ENCODE measurements around the gene ANKRD12.
"Not testable (repeated sequence)": the region's sequence is repeated elsewhere in the genome, so short reads cannot be mapped to it uniquely, and the experiment has no call there.

ANKRD12 gene

GRCh38 chr18:9136315-9137155 lies at the start of gene ANKRD12:
ANKRD12 (plus strand) TSS chr18:9136781; CDS start chr18:9182433, 45,652 bp downstream.
- Histone ChIP-seq H3K36me3 (replicated peaks) (peaks cover 9% of the 10 kb centered on the region), H3K4me3 (peak within 1 kb of the TSS; percentile 78), H3K4me1 (peaks cover 36% of the 10 kb centered on the region), H3K9me3 (no peaks in the 10 kb centered on the region), H3K27me3 (ENCODE audit: low read depth) (no peaks in the 10 kb centered on the region)
- peak; percentile 97 for DNase-seq (ENCODE audit: low spot score in 2 of 2)
- in situ Hi-C loops (cut with MboI; ENCODE audit: low sequenced_read_pairs), result no loop called here

DNA sequence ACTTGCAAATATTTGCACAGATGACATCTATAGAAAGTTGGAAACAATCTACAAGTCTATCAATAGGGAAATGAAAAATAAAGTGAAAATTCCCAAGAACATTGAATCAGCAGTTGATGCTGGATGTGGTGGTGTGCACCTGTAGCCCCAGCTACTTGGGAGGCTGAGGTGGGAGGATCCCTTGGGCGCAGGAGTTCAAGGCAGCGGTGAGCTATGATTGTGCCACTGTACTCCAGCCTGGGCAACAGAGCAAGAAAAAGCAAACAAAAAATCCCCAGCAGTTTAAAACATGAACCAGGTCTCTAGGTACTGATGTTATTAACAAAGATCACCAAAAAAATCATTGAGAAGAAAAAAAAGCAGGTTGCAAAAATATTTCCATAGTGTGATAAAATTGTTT lies 49.4 kb upstream of the ANKRD12 start:
- no peaks in the 10 kb centered on the region for H3K9me3 ChIP-seq
- in situ Hi-C loops (cut with MboI; ENCODE audit: low sequenced_read_pairs), result no loop called here
- H3K36me3 ChIP-seq (replicated peaks), result no peaks in the 10 kb centered on the region
- H3K27me3 ChIP-seq (ENCODE audit: low read depth), result no peaks in the 10 kb centered on the region
- no peak overlapping the region for H3K4me3 ChIP-seq
- DNase-seq (ENCODE audit: low spot score in 2 of 2), result no peak
- H3K4me1 ChIP-seq, result no peaks in the 10 kb centered on the region

DNA sequence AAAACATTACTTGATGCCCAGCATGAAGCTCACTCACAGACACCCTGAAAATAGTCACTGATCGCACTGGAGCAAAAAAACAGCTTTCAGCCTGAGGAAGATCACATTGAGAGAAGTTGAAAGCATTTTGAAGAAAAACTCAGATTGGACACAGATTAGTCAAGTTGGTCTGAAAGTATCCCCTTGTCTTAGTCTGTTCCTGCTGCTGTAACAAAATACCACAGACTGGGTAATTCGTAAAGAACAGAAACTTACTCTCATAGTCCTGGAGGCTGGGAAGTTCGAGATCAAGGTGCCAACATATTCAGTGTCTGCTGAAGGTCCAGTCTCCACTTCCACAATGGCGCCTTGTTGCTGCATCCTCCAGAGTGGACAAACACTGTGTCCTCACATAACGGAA lies 48.3 kb upstream of the ANKRD12 start:
- DNase-seq (ENCODE audit: low spot score in 2 of 2), result no peak
- H3K9me3 ChIP-seq, result no peaks in the 10 kb centered on the region
- no peaks in the 10 kb centered on the region for H3K4me1 ChIP-seq
- no peak overlapping the region for H3K4me3 ChIP-seq
- H3K36me3 ChIP-seq (replicated peaks), result no peaks in the 10 kb centered on the region
- in situ Hi-C loops (cut with MboI; ENCODE audit: low sequenced_read_pairs), result no loop called here
- no peaks in the 10 kb centered on the region for H3K27me3 ChIP-seq (ENCODE audit: low read depth)

- H3K4me3 ChIP-seq; H3K4me1 ChIP-seq; DNase-seq (ENCODE audit: low spot score in 2 of 2); H3K9me3 ChIP-seq; H3K27me3 ChIP-seq (ENCODE audit: low read depth); in situ Hi-C loops (cut with MboI; ENCODE audit: low sequenced_read_pairs); H3K36me3 ChIP-seq (replicated peaks): not testable (repeated sequence)
Observed at GRCh38 chr18:9088727-9089126, 47.9 kb upstream of the ANKRD12 start.

DNA sequence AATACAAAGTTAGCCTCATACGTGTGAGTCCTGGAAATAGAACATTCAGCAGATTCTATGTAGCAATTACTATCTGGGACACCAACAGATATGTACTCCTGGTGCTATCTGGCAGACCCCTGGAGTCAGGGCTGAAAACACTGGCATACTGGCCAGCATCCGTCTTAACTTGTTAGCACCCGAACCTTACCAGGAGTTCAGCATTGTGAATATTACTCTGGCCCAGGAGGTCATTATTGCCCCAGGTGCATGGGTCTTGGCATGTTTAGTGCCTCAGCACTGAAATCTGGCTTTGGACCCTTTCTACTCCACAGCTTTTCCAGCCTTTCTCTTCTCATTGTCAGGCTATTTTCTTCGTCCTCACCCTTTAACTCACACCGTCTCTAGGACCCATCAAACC lies 46.0 kb upstream of the ANKRD12 start:
- no peak for DNase-seq (ENCODE audit: low spot score in 2 of 2)
- no peaks in the 10 kb centered on the region for H3K9me3 ChIP-seq
- H3K36me3 ChIP-seq (replicated peaks), result no peaks in the 10 kb centered on the region
- no peaks in the 10 kb centered on the region for H3K27me3 ChIP-seq (ENCODE audit: low read depth)
- no peak overlapping the region for H3K4me3 ChIP-seq
- in situ Hi-C loops (cut with MboI; ENCODE audit: low sequenced_read_pairs), result no loop called here
- H3K4me1 ChIP-seq, result peaks cover 8% of the 10 kb centered on the region; the same call in 1 of the 2 replicates

DNA sequence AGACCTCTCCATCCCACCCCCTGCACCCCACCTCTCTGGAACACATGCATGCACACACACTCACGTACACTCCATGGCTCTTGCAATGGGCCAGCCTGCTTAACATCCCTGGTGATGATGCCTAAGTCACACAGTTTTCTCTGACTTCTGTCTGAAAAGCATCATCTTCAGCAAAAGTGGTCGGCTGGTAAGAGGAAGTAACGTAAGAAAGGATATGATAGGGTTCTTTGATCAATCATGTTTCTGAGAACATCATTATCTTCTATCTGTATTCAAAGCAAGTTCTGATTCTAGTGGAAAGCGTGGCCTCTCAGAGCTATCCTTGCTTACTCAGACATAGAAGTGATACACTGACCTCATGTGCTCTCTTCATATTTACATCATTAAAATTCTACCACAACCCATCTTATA lies 45.5 kb upstream of the ANKRD12 start:
- DNase-seq (ENCODE audit: low spot score in 2 of 2), result no peak
- H3K36me3 ChIP-seq (replicated peaks), result no peaks in the 10 kb centered on the region
- in situ Hi-C loops (cut with MboI; ENCODE audit: low sequenced_read_pairs), result no loop called here
- H3K4me1 ChIP-seq, result peaks cover 8% of the 10 kb centered on the region; the same call in 1 of the 2 replicates
- no peak overlapping the region for H3K4me3 ChIP-seq
- no peaks in the 10 kb centered on the region for H3K27me3 ChIP-seq (ENCODE audit: low read depth)
- H3K9me3 ChIP-seq, result no peaks in the 10 kb centered on the region

DNA sequence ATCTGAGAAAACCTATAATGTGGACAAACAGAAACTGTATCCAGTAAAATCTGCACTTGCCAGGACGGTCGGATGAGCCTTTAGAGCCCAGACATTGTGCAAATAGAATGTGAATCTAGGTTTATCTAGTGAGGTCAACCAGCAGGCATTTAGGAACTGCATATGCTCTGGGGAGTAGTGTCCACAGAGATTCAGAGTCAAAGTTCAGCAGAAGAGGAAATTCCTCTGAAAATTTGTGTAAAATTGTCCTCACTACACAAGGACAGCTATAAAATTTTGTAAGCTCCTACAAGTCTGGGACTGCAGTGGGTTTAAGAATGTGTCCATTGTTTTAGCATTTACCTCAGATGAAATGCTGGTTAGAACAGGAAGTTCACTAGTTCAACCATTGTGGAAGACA lies 43.9 kb upstream of the ANKRD12 start:
- H3K4me3 ChIP-seq, result no peak overlapping the region
- in situ Hi-C loops (cut with MboI; ENCODE audit: low sequenced_read_pairs), result no loop called here
- H3K4me1 ChIP-seq, result peaks cover 8% of the 10 kb centered on the region; the same call in 1 of the 2 replicates
- H3K9me3 ChIP-seq, result no peaks in the 10 kb centered on the region
- H3K36me3 ChIP-seq (replicated peaks), result no peaks in the 10 kb centered on the region
- H3K27me3 ChIP-seq (ENCODE audit: low read depth), result no peaks in the 10 kb centered on the region
- DNase-seq (ENCODE audit: low spot score in 2 of 2), result no peak

DNA sequence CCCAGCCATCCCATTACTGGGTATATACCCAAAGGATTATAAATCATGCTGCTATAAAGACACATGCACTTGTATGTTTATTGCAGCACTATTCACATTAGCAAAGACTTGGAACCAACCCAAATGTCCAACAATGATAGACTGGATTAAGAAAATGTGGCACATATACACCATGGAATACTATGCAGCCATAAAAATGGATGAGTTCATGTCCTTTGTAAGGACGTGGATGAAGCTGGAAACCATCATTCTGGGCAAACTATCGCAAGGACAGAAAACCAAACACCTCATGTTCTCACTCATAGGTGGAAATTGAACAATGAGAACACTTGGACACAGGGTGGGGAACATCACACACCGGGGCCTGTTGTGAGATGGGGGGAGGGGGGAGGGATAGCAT lies 43.5 kb upstream of the ANKRD12 start:
- DNase-seq (ENCODE audit: low spot score in 2 of 2); H3K9me3 ChIP-seq; in situ Hi-C loops (cut with MboI; ENCODE audit: low sequenced_read_pairs); H3K4me1 ChIP-seq; H3K4me3 ChIP-seq; H3K27me3 ChIP-seq (ENCODE audit: low read depth); H3K36me3 ChIP-seq (replicated peaks): not testable (repeated sequence)

GRCh38 chr18:9094307-9095226 lies 42.0 kb upstream of the ANKRD12 start:
- no peaks in the 10 kb centered on the region for H3K9me3 ChIP-seq
- in situ Hi-C loops (cut with MboI; ENCODE audit: low sequenced_read_pairs), result no loop called here
- peaks cover 11% of the 10 kb centered on the region for H3K4me1 ChIP-seq
- DNase-seq (ENCODE audit: low spot score in 2 of 2), result no peak
- no peak overlapping the region for H3K4me3 ChIP-seq
- H3K27me3 ChIP-seq (ENCODE audit: low read depth), result no peaks in the 10 kb centered on the region
- H3K36me3 ChIP-seq (replicated peaks), result no peaks in the 10 kb centered on the region

- DNase-seq (ENCODE audit: low spot score in 2 of 2), result no peak
- Histone ChIP-seq H3K4me3 (no peak overlapping the region), H3K27me3 (ENCODE audit: low read depth) (no peaks in the 10 kb centered on the region), H3K36me3 (replicated peaks) (no peaks in the 10 kb centered on the region), H3K4me1 (peaks cover 20% of the 10 kb centered on the region), H3K9me3 (no peaks in the 10 kb centered on the region)
- in situ Hi-C loops (cut with MboI; ENCODE audit: low sequenced_read_pairs), result no loop called here
Observed at GRCh38 chr18:9095297-9096006, 41.1 kb upstream of the ANKRD12 start.

GRCh38 chr18:9096007-9096371 lies 40.6 kb upstream of the ANKRD12 start:
- Histone ChIP-seq H3K36me3 (replicated peaks) (no peaks in the 10 kb centered on the region), H3K4me3 (no peak overlapping the region), H3K4me1 (peaks cover 23% of the 10 kb centered on the region), H3K27me3 (ENCODE audit: low read depth) (no peaks in the 10 kb centered on the region), H3K9me3 (no peaks in the 10 kb centered on the region)
- in situ Hi-C loops (cut with MboI; ENCODE audit: low sequenced_read_pairs), result no loop called here
- DNase-seq (ENCODE audit: low spot score in 2 of 2), result no peak

GRCh38 chr18:9096685-9097084 lies 39.9 kb upstream of the ANKRD12 start:
- no peak for DNase-seq (ENCODE audit: low spot score in 2 of 2)
- no peak overlapping the region for H3K4me3 ChIP-seq
- H3K36me3 ChIP-seq (replicated peaks), result no peaks in the 10 kb centered on the region
- in situ Hi-C loops (cut with MboI; ENCODE audit: low sequenced_read_pairs), result no loop called here
- peaks cover 26% of the 10 kb centered on the region for H3K4me1 ChIP-seq
- no peaks in the 10 kb centered on the region for H3K27me3 ChIP-seq (ENCODE audit: low read depth)
- H3K9me3 ChIP-seq, result no peaks in the 10 kb centered on the region

DNA sequence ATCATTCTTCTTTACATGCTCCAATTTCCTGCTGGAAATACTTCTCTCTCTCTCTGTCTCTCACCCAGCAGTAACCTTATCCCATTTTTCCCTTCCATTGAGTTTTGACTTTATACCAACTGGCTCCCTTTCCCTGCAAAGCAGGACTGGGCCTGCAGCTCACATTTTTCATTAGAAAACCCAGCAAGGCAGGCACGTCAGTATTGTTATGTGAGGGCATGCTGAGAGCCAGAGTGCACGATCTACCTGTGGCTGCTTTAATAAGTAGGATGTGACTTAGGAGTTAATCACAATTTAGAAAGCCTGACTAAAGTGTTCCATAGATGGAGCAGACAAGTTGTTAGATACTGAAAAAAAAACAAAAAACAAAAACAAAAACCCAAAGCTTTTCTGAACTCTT lies 39.2 kb upstream of the ANKRD12 start:
- DNase-seq (ENCODE audit: low spot score in 2 of 2), result no peak
- peaks cover 31% of the 10 kb centered on the region for H3K4me1 ChIP-seq
- in situ Hi-C loops (cut with MboI; ENCODE audit: low sequenced_read_pairs), result no loop called here

More for the DNA sequence above, 39.2 kb upstream of the ANKRD12 start:
- Histone ChIP-seq H3K27me3 (ENCODE audit: low read depth) (no peaks in the 10 kb centered on the region), H3K4me3 (no peak overlapping the region), H3K9me3 (no peaks in the 10 kb centered on the region), H3K36me3 (replicated peaks) (no peaks in the 10 kb centered on the region)

Data from HAP-1 (cell line).